Keratinocyte (primary cell): ENCODE results near the gene ANGPTL4. TPM values are rescaled to one million over a fixed set of nuclear protein-coding genes. Genes with fewer than 3 reads are reported as not detected.
"Not testable (repeated sequence)": the region's sequence is repeated elsewhere in the genome, so short reads cannot be mapped to it uniquely, and the experiment has no call there.

ENCODE experiments used
- DNase-seq: peaks from one replicate; pipeline ENCODE4 v3.0.0-alpha.2; 2011; ENCODE audit warnings: low read depth, missing footprints, low spot score
- FAIRE-seq: peaks from 2 replicates; lab custom pipeline; 2011; peaks lifted over from hg19 to GRCh38; lab: Jason Lieb, UNC
- H2AFZ ChIP-seq: 2 replicates; pipeline ENCODE4 v1.6.0; 2012; ENCODE audit warnings: low read length, control low read depth, inconsistent platforms; ENCODE audit not compliant: control insufficient read depth
- H3K27ac ChIP-seq: 2 replicates; pipeline ENCODE4 v1.5.1; 2011; ENCODE audit warnings: low read length; ENCODE audit not compliant: control insufficient read depth, insufficient read depth
- H3K27me3 ChIP-seq: 3 replicates; pipeline ENCODE4 v1.6.0; 2011; ENCODE audit warnings: low read length; ENCODE audit not compliant: control insufficient read depth, insufficient read depth; ENCODE audit errors: extremely low read depth
- H3K36me3 ChIP-seq, 2 experiments: 2 replicates in 1 of 2; 3 replicates in 1 of 2; pipeline ENCODE4 v1.5.1; 2011; ENCODE audit warnings: low read length in 2 of 2, mild to moderate bottlenecking in 1 of 2; ENCODE audit not compliant: control insufficient read depth in 2 of 2, insufficient read depth in 2 of 2; ENCODE audit errors: extremely low read depth in 1 of 2
- H3K4me1 ChIP-seq: 3 replicates; pipeline ENCODE4 v1.5.1; 2011; ENCODE audit warnings: low read length; ENCODE audit not compliant: control insufficient read depth, insufficient read depth; ENCODE audit errors: extremely low read depth
- H3K4me2 ChIP-seq: 3 replicates; pipeline ENCODE4 v1.6.0; 2011; ENCODE audit warnings: low read depth, low read length; ENCODE audit not compliant: control insufficient read depth, insufficient read depth; ENCODE audit errors: extremely low read depth
- H3K4me3 ChIP-seq, 3 experiments: fragments of 200-600 bp in 1 of 3; sonication (generic) in 1 of 3; 2 replicates in 2 of 3; 3 replicates in 1 of 3; pipeline ENCODE4 v1.5.1; 2011 to 2016; ENCODE audit warnings: low read length in 3 of 3, mild to moderate bottlenecking in 3 of 3, control low read depth in 2 of 3, inconsistent platforms in 1 of 3, low read depth in 1 of 3, mixed read lengths in 1 of 3, mixed run types in 1 of 3, moderate library complexity in 1 of 3; ENCODE audit not compliant: control insufficient read depth in 2 of 3, insufficient read depth in 2 of 3; ENCODE audit errors: extremely low read depth in 1 of 3
- H3K79me2 ChIP-seq: 2 replicates; pipeline ENCODE4 v1.6.0; 2012; ENCODE audit warnings: low read length; ENCODE audit not compliant: control insufficient read depth, insufficient read depth
- H3K9ac ChIP-seq: 3 replicates; pipeline ENCODE4 v1.6.0; 2011; ENCODE audit warnings: low read length; ENCODE audit not compliant: control insufficient read depth, insufficient read depth; ENCODE audit errors: extremely low read depth
- H3K9me1 ChIP-seq: 3 replicates; pipeline ENCODE4 v1.6.0; 2011; ENCODE audit warnings: low read length; ENCODE audit not compliant: control insufficient read depth, insufficient read depth; ENCODE audit errors: extremely low read depth
- H3K9me3 ChIP-seq: 2 replicates; pipeline ENCODE4 v1.5.1; 2012; ENCODE audit warnings: low read depth, low read length; ENCODE audit not compliant: control insufficient read depth
- H4K20me1 ChIP-seq: 3 replicates; pipeline ENCODE4 v1.6.0; 2011; ENCODE audit warnings: low read length; ENCODE audit not compliant: control insufficient read depth, insufficient read depth; ENCODE audit errors: extremely low read depth
- EZH2 ChIP-seq: IDR thresholded peaks from one replicate; pipeline ENCODE4 v1.6.1; 2012; ENCODE audit warnings: inconsistent platforms, mild to moderate bottlenecking, low read length, moderate library complexity
- dilution Hi-C: fragments of 300-500 bp; cut with MboI; formaldehyde crosslinking; loops from one replicate; pipeline ENCODE4 v1.7.0; 2020; ENCODE audit warnings: low sequenced_read_pairs; ENCODE audit not compliant: extremely low pct_ligation_motif_present
- polyA plus RNA-seq, 5 experiments: library from polyadenylated mRNA; depleted of rRNA in 3 of 5; stranded (reverse) in 3 of 5; stranded (forward) in 1 of 5; unstranded in 1 of 5; fragments of >200 nt; gene quantifications; 1 replicate in 1 of 5; 2 replicates in 3 of 5; 3 replicates in 1 of 5; pipeline versions ENCODE4 v1.2.1 to v1.2.3, GENCODE V29; 2011 to 2012; ENCODE audit warnings: missing spikeins in 2 of 5, low read depth in 1 of 5, low replicate concordance in 1 of 5
- TF ChIP-seq, protein P1 (sequence below), 3 experiments: IDR thresholded peaks in 1 of 3; conservative IDR thresholded peaks in 1 of 3; optimal IDR thresholded peaks in 1 of 3; 2 replicates in 2 of 3; 3 replicates in 1 of 3; pipeline versions ENCODE3 to v1.5.1; 2011; ENCODE audit warnings: low read length in 3 of 3, mild to moderate bottlenecking in 3 of 3, moderate library complexity in 2 of 3, control low read depth in 1 of 3, inconsistent platforms in 1 of 3; ENCODE audit not compliant: insufficient read depth in 2 of 3; ENCODE audit errors: extremely low read depth in 1 of 3

Gene ANGPTL4
- polyA plus RNA-seq, 1 donor (not counting 4 experiments of a cell fraction or from before 2014, with no cell fraction given): 102 TPM

DNA sequence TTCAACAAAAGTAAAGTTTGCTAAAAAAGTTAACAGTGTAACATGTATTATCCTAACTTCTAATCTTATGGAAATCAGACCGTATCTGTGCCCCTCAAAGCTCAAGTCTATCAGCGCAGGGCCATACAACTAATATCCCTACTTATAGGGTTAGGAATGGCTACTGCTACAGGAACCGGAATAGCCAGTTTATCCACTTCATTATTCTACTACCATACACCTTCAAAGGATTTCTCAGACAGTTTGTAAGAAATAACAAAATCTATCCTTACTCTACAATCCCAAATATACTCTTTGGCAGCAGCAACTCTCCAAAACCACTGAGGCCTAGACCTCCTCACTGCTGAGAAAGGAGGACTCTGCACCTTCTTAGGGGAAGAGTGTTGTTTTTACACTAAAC is 21.6 kb downstream of the ANGPTL4 start:
- H3K9ac ChIP-seq, H3K4me1 ChIP-seq, H3K27ac ChIP-seq, DNase-seq, H2AFZ ChIP-seq, H3K79me2 ChIP-seq, H3K36me3 ChIP-seq, dilution Hi-C loops, H3K27me3 ChIP-seq, H3K9me1 ChIP-seq, H4K20me1 ChIP-seq, FAIRE-seq, H3K9me3 ChIP-seq, H3K4me3 ChIP-seq: not testable (repeated sequence)
- peak overlapping the region; percentile 37 for H3K4me2 ChIP-seq

DNA sequence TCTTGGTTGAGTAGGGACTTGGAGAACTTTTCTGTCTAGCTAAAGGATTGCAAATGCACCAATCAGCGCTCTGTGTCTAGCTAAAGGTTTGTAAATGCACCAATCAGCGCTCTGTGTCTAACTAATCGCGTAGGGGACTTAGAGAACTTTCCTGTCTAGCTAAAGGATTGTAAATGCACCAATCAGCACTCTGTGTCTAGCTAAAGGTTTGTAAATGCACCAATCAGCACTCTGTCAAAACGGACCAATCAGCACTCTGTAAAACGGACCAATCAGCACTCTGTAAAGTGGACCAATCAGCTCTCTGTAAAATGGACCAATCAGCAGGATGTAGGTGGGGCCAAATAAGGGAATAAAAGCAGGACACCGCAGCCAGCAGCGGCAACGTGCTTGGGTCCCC is 22.5 kb downstream of the ANGPTL4 start:
- H3K79me2 ChIP-seq, H3K9me1 ChIP-seq, H3K9me3 ChIP-seq, FAIRE-seq, H4K20me1 ChIP-seq, H2AFZ ChIP-seq, H3K9ac ChIP-seq, H3K4me2 ChIP-seq, DNase-seq, H3K4me3 ChIP-seq, H3K36me3 ChIP-seq, H3K27ac ChIP-seq, H3K27me3 ChIP-seq, dilution Hi-C loops: not testable (repeated sequence)
- peaks cover 13% of the 10 kb centered on the region for H3K4me1 ChIP-seq

DNA sequence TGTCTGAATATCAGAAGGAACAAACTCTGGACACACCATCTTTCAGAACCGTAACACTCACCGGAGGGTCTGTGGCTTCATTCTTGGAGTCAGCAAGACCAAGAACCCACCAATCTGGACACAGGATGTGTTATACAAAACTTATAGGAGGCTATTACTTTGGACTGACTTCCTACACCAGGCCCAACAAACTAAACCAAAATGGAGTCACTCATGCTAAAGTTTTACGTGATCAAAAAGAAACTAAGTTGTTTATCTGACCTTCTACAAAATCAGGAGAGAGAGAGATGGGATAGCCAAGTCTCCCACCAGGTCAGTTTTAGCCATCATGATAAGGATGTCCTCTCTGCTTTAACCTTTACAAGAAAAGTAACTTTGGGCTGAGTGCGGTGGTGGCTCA is 23.0 kb downstream of the ANGPTL4 start:
- Histone ChIP-seq H3K9me1 (peaks cover 6% of the 10 kb centered on the region), H3K9me3 (no peaks in the 10 kb centered on the region), H3K4me1 (peaks cover 13% of the 10 kb centered on the region), H4K20me1 (no peaks in the 10 kb centered on the region), H3K4me2 (no peak overlapping the region), H2AFZ (no peak overlapping the region), H3K27ac (no peak overlapping the region), H3K79me2 (peaks cover 12% of the 10 kb centered on the region), H3K4me3 (no peak overlapping the region), H3K9ac (no peak overlapping the region), H3K27me3 (no peaks in the 10 kb centered on the region), H3K36me3 (no peaks in the 10 kb centered on the region)
- TF ChIP-seq, protein P1, sequence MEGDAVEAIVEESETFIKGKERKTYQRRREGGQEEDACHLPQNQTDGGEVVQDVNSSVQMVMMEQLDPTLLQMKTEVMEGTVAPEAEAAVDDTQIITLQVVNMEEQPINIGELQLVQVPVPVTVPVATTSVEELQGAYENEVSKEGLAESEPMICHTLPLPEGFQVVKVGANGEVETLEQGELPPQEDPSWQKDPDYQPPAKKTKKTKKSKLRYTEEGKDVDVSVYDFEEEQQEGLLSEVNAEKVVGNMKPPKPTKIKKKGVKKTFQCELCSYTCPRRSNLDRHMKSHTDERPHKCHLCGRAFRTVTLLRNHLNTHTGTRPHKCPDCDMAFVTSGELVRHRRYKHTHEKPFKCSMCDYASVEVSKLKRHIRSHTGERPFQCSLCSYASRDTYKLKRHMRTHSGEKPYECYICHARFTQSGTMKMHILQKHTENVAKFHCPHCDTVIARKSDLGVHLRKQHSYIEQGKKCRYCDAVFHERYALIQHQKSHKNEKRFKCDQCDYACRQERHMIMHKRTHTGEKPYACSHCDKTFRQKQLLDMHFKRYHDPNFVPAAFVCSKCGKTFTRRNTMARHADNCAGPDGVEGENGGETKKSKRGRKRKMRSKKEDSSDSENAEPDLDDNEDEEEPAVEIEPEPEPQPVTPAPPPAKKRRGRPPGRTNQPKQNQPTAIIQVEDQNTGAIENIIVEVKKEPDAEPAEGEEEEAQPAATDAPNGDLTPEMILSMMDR (optimal IDR thresholded peaks at IDR 0.05 in 1 of 3, IDR thresholded peaks at IDR 0.05 in 1 of 3, conservative IDR thresholded peaks at IDR 0.05 in 1 of 3; ENCODE audit: extremely low read depth in 1 of 3, insufficient read depth in 2 of 3, low read length in 3 of 3): no peak
- TF ChIP-seq EZH2: no peak
- DNase-seq: no peak
- no peak for FAIRE-seq
- dilution Hi-C loops: no loop called here
